GM18520 (cell line): ENCODE results near the gene SCARF2.
"Not testable (repeated sequence)": the region's sequence is repeated elsewhere in the genome, so short reads cannot be mapped to it uniquely, and the experiment has no call there.

ENCODE experiments used
- ATAC-seq: cut with Tn5 transposase; IDR thresholded peaks from one replicate; pipeline ENCODE4 v1.9.1; 2021; ENCODE audit not compliant: unreplicated experiment

SCARF2 gene

GRCh38 chr22:20459862-20460261 lies 22.2 kb upstream of the SCARF2 start:
- ATAC-seq = no peak

GRCh38 chr22:20459152-20459542 lies 21.5 kb upstream of the SCARF2 start:
- no peak for ATAC-seq

- ATAC-seq = no peak
These were observed 21.0 kb upstream of the SCARF2 start for GRCh38 chr22:20458530-20459151.

GRCh38 chr22:20457506-20458240 lies 20.0 kb upstream of the SCARF2 start:
- no peak for ATAC-seq

- no peak for ATAC-seq
These were observed 19.1 kb upstream of the SCARF2 start for GRCh38 chr22:20456722-20457076.

GRCh38 chr22:20456064-20456721 lies 18.6 kb upstream of the SCARF2 start:
- ATAC-seq = no peak

GRCh38 chr22:20455709-20456063 lies 18.1 kb upstream of the SCARF2 start:
- ATAC-seq = no peak

- no peak for ATAC-seq
These were observed 15.6 kb upstream of the SCARF2 start for GRCh38 chr22:20453222-20453621.

GRCh38 chr22:20451920-20452319 lies 14.3 kb upstream of the SCARF2 start:
- no peak for ATAC-seq

- ATAC-seq = not testable (repeated sequence)
These were observed 13.6 kb upstream of the SCARF2 start for GRCh38 chr22:20451129-20451778.

- no peak for ATAC-seq
These were observed 12.9 kb upstream of the SCARF2 start for GRCh38 chr22:20450551-20450906.

- no peak for ATAC-seq
These were observed 12.4 kb upstream of the SCARF2 start for GRCh38 chr22:20449819-20450550.

GRCh38 chr22:20448630-20449029 lies 11.0 kb upstream of the SCARF2 start:
- ATAC-seq = no peak

GRCh38 chr22:20446383-20446970 lies 8.9 kb upstream of the SCARF2 start:
- no peak for ATAC-seq

GRCh38 chr22:20444325-20444724 lies 6.7 kb upstream of the SCARF2 start:
- ATAC-seq = no peak

GRCh38 chr22:20442485-20443284 lies 5.1 kb upstream of the SCARF2 start:
- no peak for ATAC-seq

GRCh38 chr22:20441631-20442484 lies 4.2 kb upstream of the SCARF2 start:
- ATAC-seq = no peak

GRCh38 chr22:20440637-20441591 lies 3.3 kb upstream of the SCARF2 start:
- no peak for ATAC-seq
